ENCODE measurements around the gene ENDOV.
A peak's percentile ranks its signal among the peaks of the same experiment; 100 is the strongest.

ENDOV gene

GRCh38 chr17:80452173-80452915 is 37.4 kb downstream of the ENDOV start:
- no peak for DNase-seq

GRCh38 chr17:80453126-80453997 is 38.4 kb downstream of the ENDOV start:
- no peak for DNase-seq

DNA sequence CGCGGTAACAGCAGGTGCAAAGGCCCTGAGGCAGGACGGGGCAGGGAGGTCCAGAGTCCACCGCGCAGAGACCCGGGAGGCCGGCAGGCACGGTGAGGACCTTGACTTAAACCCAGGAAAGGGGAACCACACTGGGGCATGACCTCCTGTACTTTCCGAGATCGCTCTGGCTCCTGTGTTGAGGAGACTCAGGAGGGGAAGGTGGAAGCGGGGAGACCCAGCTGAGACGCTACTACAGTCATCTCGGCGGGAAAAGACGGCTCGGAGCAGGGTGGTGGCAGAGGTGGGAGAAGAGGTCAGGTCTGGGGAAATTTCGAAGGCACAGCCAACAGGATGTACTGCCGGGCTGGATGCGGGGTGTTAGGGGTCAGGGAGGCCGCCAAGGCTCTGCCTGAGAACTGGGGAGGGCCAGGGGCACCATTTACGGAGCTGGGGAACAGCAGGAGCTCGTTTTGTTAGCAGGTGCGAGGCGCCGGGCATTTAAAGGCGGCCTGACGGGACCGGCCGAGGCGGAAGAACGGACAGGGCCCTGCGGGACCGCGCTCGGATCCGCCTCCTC is 39.1 kb downstream of the ENDOV start:
- DNase-seq: no peak

GRCh38 chr17:80454557-80455335 is 39.8 kb downstream of the ENDOV start:
- DNase-seq: peak; percentile 91

GRCh38 chr17:80455336-80455710 is 40.4 kb downstream of the ENDOV start:
- no peak for DNase-seq

DNA sequence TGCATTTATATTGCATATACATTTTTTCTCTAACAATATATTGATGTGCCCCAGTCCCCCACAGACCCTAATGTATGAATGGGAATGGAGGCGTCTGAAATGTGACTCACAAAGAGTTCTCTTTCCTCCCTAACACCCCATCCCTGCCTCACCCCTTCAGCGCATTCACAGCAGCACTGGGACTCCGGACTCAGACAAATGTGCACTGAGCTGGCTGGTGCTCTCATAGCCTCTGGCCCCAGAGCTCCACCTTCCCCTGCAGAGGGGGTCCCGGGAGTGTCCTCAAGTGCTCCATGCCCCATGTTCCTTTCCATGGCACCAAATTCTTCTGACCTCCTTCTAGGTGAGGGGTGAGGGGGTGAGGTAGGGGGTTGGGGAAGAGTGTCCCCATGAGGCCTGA is 40.8 kb downstream of the ENDOV start:
- DNase-seq: no peak

DNA sequence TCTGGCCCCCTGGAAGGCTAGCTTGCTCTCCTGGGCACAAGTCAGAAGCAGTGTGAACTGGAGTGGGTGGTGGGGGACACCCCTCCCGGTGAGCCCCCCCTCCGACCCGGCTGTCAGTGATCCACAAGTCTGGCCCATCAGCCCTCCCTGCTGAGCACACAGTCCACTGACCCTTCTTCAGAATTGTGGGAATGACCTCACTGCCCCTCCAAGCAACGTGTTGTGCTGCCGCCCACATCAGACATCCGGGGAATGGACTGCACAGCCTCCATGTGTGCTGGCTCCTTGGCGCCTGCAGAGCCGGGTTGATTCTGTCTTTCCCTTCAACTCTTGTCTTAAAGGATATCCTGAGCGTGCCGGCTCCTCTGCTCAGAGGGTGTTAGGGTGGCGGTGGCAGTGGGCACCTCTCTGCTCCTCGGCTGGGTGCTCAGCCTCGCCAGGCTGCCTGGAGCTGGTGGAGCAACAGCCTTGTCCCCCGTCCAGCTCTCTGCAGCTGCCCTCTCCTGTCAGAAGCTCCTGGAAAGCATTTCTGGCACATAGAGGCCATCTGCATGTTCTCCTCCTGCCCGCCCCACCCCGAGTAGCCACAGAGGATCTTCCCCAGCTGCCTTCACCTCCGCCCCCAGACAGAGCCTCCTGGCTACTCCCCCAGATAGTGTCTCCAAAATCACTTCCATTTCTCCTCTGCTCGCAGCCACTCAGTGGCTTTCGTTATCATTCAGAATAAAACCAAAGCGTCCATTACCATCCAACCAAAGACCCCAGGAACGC is 41.7 kb downstream of the ENDOV start:
- DNase-seq: no peak

DNA sequence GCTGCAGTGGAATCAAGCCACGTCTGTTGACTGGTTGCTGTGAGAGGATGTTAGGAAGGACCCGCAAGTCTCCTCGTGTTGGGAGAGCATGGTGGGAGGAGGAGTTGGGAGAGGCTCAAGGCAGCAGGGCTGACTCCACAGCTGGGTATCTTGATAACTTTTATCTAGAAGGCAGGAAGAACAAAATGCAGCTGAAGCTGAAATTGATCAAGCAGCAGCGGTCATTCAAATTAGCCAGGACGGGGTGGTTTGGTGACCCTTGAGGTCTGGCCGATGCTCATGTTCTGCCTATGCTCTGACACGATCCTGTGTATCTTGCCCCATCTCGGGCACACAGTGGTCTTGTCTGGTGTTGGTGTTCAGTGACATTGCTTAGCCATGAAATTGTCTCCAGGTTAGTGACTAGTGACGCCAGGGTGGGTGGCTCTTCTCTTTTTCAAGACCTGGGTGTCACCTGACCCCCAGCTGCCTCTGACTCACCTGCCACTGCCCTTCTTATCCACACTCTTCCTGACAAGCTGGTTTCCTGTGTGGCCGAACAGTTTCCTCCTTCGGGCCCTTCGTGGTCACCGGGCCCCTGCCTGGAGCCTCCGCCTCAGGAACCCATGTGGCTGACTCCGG is 42.4 kb downstream of the ENDOV start:
- DNase-seq: no peak

DNA sequence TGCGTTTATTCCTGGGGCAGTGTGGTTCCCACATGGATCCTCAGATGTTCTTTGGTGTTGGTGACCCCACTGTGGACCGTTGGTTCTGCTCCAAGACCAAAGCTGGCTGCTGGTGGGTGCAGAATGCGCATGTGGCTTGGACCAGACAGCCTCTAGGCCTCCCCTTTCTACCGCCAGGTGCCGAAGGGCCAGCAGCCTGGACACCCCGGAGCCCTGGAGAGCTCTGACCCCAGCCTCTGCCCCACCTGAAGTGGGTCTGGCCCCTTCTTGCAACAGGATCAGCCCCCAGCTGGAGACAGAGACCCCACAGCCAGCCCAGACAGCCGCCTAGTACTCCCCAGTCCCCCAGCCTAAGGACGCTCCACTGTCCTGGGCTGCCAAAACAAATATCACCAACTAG is 43.0 kb downstream of the ENDOV start:
- DNase-seq: no peak

DNA sequence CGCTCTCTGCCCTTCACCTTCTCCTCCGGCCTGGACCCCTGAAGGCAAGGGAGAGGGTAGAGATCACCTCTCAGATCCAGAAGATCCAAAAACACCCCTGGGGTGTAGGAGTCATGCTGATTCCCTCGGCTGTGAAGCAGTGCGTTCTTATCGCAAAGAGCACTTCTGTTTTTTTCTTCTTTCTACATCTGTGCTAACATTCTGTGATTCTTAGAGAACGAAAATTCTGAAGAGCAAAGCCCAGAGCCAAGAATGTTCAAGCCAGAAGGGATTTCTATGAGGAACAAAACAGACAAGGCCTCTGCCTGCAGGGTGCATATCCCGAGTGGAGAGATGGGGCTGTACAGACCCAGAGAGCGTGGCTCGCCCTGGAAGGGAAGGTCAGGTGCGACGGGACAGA is 44.3 kb downstream of the ENDOV start:
- no peak for DNase-seq

- DNase-seq: no peak
Measured at GRCh38 chr17:80460429-80460834, 45.5 kb downstream of the ENDOV start.

DNA sequence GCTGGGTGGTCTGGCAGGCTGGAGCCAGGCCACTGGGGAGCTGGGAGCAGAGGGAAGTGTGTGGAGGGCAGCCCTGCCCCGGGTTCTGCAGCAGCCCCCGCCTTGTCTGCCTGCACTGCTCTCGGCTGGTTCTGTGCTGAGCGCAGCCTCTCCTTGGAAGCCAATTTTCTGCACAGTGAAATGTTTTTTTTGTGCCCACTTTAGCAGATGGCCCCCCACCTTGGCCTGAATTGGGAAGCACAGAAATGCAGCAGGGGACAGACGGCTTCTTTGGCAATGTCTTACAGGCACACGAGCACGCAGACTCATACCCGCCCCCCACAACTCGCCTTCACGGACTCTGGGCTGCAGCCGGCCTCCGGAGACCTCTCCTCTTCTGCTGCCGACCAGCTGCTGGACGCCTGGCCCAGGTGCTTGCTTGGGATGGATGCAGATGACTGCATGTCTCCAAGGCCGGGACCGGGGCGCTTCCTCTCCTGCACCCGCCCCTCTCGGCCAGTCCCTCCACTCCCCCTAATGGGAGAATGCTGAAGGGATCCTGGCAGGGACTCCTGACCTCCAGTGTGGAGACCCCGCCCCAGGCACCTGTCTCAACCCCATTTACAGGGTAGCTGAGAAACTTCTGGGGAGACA is 46.7 kb downstream of the ENDOV start:
- no peak for DNase-seq

GRCh38 chr17:80463784-80464400 is 48.9 kb downstream of the ENDOV start:
- no peak for DNase-seq

DNA sequence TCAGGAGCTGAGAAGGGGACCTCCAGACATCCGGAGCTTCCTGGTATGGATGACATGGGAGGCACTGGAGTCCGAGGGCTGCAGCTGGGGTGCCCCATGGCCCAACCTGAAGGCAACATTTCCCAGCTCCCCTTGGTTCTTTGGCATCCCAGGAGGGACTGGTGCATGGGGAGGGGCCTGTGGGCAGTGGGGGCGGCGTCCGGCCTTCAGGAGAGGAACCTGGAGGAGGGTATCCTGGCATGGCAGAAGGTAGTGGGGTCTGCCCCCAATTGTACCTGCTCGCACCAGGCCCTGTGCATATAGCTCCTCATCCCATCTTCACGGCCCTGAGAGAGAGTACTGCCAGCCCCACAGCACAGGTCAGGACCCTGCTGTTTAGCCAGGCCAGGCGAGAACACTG is 49.5 kb downstream of the ENDOV start:
- no peak for DNase-seq

GRCh38 chr17:80465327-80465974 is 50.5 kb downstream of the ENDOV start:
- DNase-seq: no peak

DNA sequence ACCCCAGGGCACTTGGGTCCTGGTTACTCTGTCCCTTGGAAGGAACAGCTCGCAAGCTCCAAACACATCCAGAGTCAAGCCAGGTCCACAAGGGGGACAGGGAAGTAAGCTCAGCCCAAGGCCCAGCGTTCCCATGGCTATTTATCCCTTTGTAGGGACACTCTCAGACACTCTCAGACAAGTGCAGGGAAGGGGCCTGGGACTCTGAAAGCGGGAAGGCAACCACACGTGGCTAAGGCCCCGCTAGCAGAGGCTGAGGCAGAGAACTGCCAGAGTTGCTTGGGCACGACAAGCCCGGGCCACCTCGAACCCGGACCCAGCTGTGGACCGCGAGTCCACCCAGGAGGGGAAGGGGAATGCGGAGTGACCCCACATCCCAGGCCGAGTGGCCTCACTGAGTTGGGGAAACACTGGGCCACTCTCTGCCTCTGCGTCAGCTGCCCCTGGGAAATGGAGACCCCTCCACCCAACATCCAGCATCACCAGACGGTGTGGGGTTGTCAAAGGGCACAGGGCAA is 51.3 kb downstream of the ENDOV start:
- no peak for DNase-seq

DNA sequence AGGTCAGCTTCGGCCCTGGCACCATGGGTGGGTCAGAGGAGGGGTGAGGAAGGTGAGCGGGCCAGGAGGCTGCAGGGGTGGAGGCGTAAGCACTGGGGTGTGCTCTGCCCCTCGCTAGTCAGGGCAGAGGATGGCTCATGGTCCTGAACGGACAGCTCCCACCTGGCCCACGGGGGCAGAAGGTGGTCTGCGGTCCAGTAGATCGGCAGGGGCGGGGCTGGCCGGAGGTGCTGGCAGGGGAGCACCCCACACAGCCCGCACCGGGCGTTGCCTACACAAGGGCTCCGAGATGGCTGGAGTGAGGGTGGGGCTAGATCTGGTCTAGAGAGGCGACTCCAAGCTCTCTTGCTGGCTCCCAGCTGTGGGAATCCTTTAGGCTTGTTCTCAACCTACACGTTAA is 53.3 kb downstream of the ENDOV start:
- no peak for DNase-seq

GRCh38 chr17:80468781-80469493 is 54.0 kb downstream of the ENDOV start:
- DNase-seq: no peak

DNA sequence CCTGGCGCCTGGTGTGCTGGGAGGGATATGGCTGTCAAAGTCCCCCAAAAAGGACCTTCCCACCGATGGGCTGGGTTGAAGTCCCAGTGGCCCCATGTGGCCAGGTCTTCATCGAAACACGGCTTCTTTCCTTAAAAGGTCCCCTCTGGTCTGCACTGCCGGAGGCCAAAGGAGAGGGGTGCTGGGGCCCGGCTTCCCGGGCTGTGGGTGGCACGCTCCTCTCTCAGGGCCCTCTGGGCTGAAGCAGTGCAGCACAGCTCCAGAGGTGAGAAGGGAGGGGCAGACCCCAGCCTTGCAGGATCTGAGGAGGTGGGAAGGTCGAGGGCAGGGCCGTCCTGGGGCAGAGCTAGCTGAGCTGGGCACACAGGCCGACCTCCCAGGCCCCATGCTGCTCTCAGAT is 54.7 kb downstream of the ENDOV start:
- DNase-seq: no peak
